Thyroid gland (tissue), 4 donors: ENCODE measurements around the gene ESF1. TPM values are rescaled to one million over a fixed set of nuclear protein-coding genes. Genes with fewer than 3 reads are reported as not detected.
"Not testable (repeated sequence)": the region's sequence is repeated elsewhere in the genome, so short reads cannot be mapped to it uniquely, and the experiment has no call there.

Experiments
- DNase-seq, 2 donors: peaks; one replicate each; pipeline ENCODE4 v3.0.0-alpha.2; 2019
- H3K27ac ChIP-seq, 3 donors: fragments of 200-600 bp; sonication (generic); 1 replicate in 2 of 3; 2 replicates in 1 of 3; pipeline ENCODE4 v1.5.1; 2016 to 2019; ENCODE audit warnings: mild to moderate bottlenecking in 1 of 3, moderate library complexity in 1 of 3
- H3K27me3 ChIP-seq: fragments of 200-600 bp; sonication (generic); one replicate; pipeline ENCODE4 v1.5.1; 2019
- H3K36me3 ChIP-seq, 2 donors: fragments of 200-600 bp; sonication (generic); one replicate each; pipeline ENCODE4 v1.5.1; 2016 to 2019
- H3K4me1 ChIP-seq, 2 donors: fragments of 200-600 bp; sonication (generic); one replicate each; pipeline ENCODE4 v1.5.1; 2017 to 2019
- H3K4me3 ChIP-seq, 3 donors: fragments of 200-600 bp; sonication (generic); replicated peaks in 1 of 3; 1 replicate in 2 of 3; 2 replicates in 1 of 3; pipeline ENCODE4 v1.5.1; 2016; ENCODE audit warnings: mild to moderate bottlenecking in 1 of 3
- H3K9me3 ChIP-seq: fragments of 200-600 bp; sonication (generic); one replicate; pipeline ENCODE4 v1.5.1; 2017
- CTCF ChIP-seq, 6 experiments: fragments of 200-600 bp in 3 of 6; fragments of 450-650 bp in 3 of 6; sonication (generic) in 3 of 6; IDR thresholded peaks; one replicate each; pipeline ENCODE4 v1.5.1; 2016 to 2019; ENCODE audit warnings: antibody characterized with exemption in 6 of 6, mild to moderate bottlenecking in 2 of 6, inconsistent platforms in 1 of 6, moderate library complexity in 1 of 6
- POLR2A ChIP-seq, 2 donors: fragments of 450-650 bp; IDR thresholded peaks; one replicate each; pipeline ENCODE4 v1.6.1; 2017; ENCODE audit warnings: antibody characterized with exemption in 2 of 2, mild to moderate bottlenecking in 2 of 2, moderate library complexity in 1 of 2
- WGBS, 2 donors: methylation state at CpG; one replicate each; pipeline ENCODE4 v1.1.5; 2017; 5-methylcytosine and 5-hydroxymethylcytosine counted together
- intact Hi-C: fragments of 100-400 bp; cut with DNase I; formaldehyde crosslinking; loops from one replicate; pipeline ENCODE4 v1.15.1; 2023
- total RNA-seq, 4 donors: library from RNA; depleted of rRNA; stranded (reverse); fragments of >200 nt; gene quantifications; one replicate each; pipeline ENCODE4 v1.2.3, GENCODE V29; 2016

The ESF1 gene
- total RNA-seq, 4 donors from 2014 or later: 10.0 to 11.9 (median 10.8) TPM

- TF ChIP-seq CTCF (IDR thresholded peaks at IDR 0.05) (no peak), POLR2A (IDR thresholded peaks at IDR 0.05) (no peak)
- Histone ChIP-seq H3K4me1 (no peaks in the 10 kb centered on the region), H3K36me3 (peaks cover 0 to 5% of the 10 kb centered on the region in 2 donors), H3K4me3 (no peak overlapping the region), H3K27ac (no peak overlapping the region), H3K9me3 (no peaks in the 10 kb centered on the region), H3K27me3 (no peaks in the 10 kb centered on the region)
- 62 to 99% methylated on average over 2 of the region's 2 CpGs for WGBS, 2 donors
- no peak for DNase-seq
- intact Hi-C loops: no loop called here
Measured at GRCh38 chr20:13745784-13746183, 38.9 kb downstream of the ESF1 start.

GRCh38 chr20:13744352-13744751, 40.4 kb downstream of the ESF1 start:
- Histone ChIP-seq H3K9me3 (no peaks in the 10 kb centered on the region), H3K4me3 (no peak overlapping the region), H3K27me3 (no peaks in the 10 kb centered on the region), H3K27ac (no peak overlapping the region), H3K36me3 (peaks cover 0 to 5% of the 10 kb centered on the region in 2 donors), H3K4me1 (no peaks in the 10 kb centered on the region)
- WGBS, 2 donors: 62 to 71% methylated on average over 1 of the region's 1 CpG
- no peak for DNase-seq
- intact Hi-C loops: no loop called here
- no peak for TF ChIP-seq CTCF (IDR thresholded peaks at IDR 0.05)
- no peak for TF ChIP-seq POLR2A (IDR thresholded peaks at IDR 0.05)

GRCh38 chr20:13741879-13742278, 42.8 kb downstream of the ESF1 start:
- TF ChIP-seq CTCF (IDR thresholded peaks at IDR 0.05): no peak
- no peak for TF ChIP-seq POLR2A (IDR thresholded peaks at IDR 0.05)
- H3K4me3 ChIP-seq: no peak overlapping the region
- no peaks in the 10 kb centered on the region for H3K27me3 ChIP-seq
- no peak overlapping the region for H3K27ac ChIP-seq
- 92 to 99% methylated on average over 6 of the region's 6 CpGs for WGBS, 2 donors
- DNase-seq: no peak
- H3K9me3 ChIP-seq: no peaks in the 10 kb centered on the region
- peaks cover 0 to 5% of the 10 kb centered on the region in 2 donors for H3K36me3 ChIP-seq
- H3K4me1 ChIP-seq: no peaks in the 10 kb centered on the region
- intact Hi-C loops: no loop called here

- Histone ChIP-seq H3K27me3 (no peaks in the 10 kb centered on the region), H3K36me3 (peaks cover 0 to 8% of the 10 kb centered on the region in 2 donors), H3K4me1 (no peaks in the 10 kb centered on the region), H3K4me3 (no peak overlapping the region), H3K9me3 (no peaks in the 10 kb centered on the region), H3K27ac (no peak overlapping the region)
- WGBS, 2 donors: 83% methylated on average over 3 of the region's 3 CpGs
- intact Hi-C loops: no loop called here
- no peak for DNase-seq
- no peak for TF ChIP-seq CTCF (IDR thresholded peaks at IDR 0.05)
- no peak for TF ChIP-seq POLR2A (IDR thresholded peaks at IDR 0.05)
Measured at GRCh38 chr20:13739731-13740649, 44.7 kb downstream of the ESF1 start.

GRCh38 chr20:13738187-13738586, 46.5 kb downstream of the ESF1 start:
- H3K4me3 ChIP-seq, H3K9me3 ChIP-seq, H3K4me1 ChIP-seq, H3K36me3 ChIP-seq, DNase-seq, intact Hi-C loops, H3K27me3 ChIP-seq: not testable (repeated sequence)
- peak overlapping the region in 1 of 3 donors; percentile 33 for H3K27ac ChIP-seq
- WGBS, 2 donors: 93 to 100% methylated on average over 1 of the region's 1 CpG
